Activated gamma-delta T cell treated with Interleukin-2 at 50 U/mL for 16 hours (primary cell): ENCODE data around the gene SEZ6.

Experiments
- DNase-seq: peaks from one replicate; pipeline ENCODE4 v3.0.0-alpha.2; 2020

SEZ6 gene

GRCh38 chr17:29002811-29003210 lies 3.0 kb downstream of the SEZ6 start:
- no peak for DNase-seq

GRCh38 chr17:29000973-29001372 lies 4.9 kb downstream of the SEZ6 start:
- DNase-seq, result no peak

- no peak for DNase-seq
Measured at GRCh38 chr17:28999206-28999605, 6.6 kb downstream of the SEZ6 start.

- DNase-seq, result no peak
Measured at GRCh38 chr17:28997806-28998205, 8.0 kb downstream of the SEZ6 start.

- no peak for DNase-seq
Measured at GRCh38 chr17:28996554-28997096, 9.2 kb downstream of the SEZ6 start.

- DNase-seq, result no peak
Measured at GRCh38 chr17:28993645-28994426, 12.0 kb downstream of the SEZ6 start.

- DNase-seq, result no peak
Measured at GRCh38 chr17:28992625-28993600, 12.9 kb downstream of the SEZ6 start.

- no peak for DNase-seq
Measured at GRCh38 chr17:28992185-28992584, 13.6 kb downstream of the SEZ6 start.

- DNase-seq, result no peak
Measured at GRCh38 chr17:28991779-28992178, 14.1 kb downstream of the SEZ6 start.

- no peak for DNase-seq
Measured at GRCh38 chr17:28989028-28989427, 16.8 kb downstream of the SEZ6 start.

- no peak for DNase-seq
Measured at GRCh38 chr17:28988475-28988874, 17.4 kb downstream of the SEZ6 start.

GRCh38 chr17:28986714-28987655 lies 18.8 kb downstream of the SEZ6 start:
- DNase-seq, result no peak

- DNase-seq, result no peak
Measured at GRCh38 chr17:28985950-28986713, 19.7 kb downstream of the SEZ6 start.

- DNase-seq, result no peak
Measured at GRCh38 chr17:28983286-28984230, 22.3 kb downstream of the SEZ6 start.

GRCh38 chr17:28982131-28982793 lies 23.6 kb downstream of the SEZ6 start:
- DNase-seq, result peak; percentile 51

GRCh38 chr17:28978356-28978964 lies 27.4 kb downstream of the SEZ6 start:
- DNase-seq, result no peak

GRCh38 chr17:28977659-28978355 lies 28.0 kb downstream of the SEZ6 start:
- DNase-seq, result no peak

GRCh38 chr17:28975646-28976045 lies 30.2 kb downstream of the SEZ6 start:
- DNase-seq, result no peak

- no peak for DNase-seq
Measured at GRCh38 chr17:28975031-28975430, 30.8 kb downstream of the SEZ6 start.
